ENCODE results near the gene CUTA.

CUTA gene

GRCh38 chr6:33438978-33439594, 21.2 kb upstream of the CUTA start:
- no peak for DNase-seq

GRCh38 chr6:33437666-33438065, 19.8 kb upstream of the CUTA start:
- no peak for DNase-seq

GRCh38 chr6:33434961-33435360, 17.1 kb upstream of the CUTA start:
- no peak for DNase-seq

- no peak for DNase-seq
These were observed 15.8 kb upstream of the CUTA start for GRCh38 chr6:33433544-33434191.

GRCh38 chr6:33433001-33433543, 15.2 kb upstream of the CUTA start:
- no peak for DNase-seq

GRCh38 chr6:33432546-33432945, 14.6 kb upstream of the CUTA start:
- DNase-seq, result no peak

GRCh38 chr6:33431880-33432541, 14.1 kb upstream of the CUTA start:
- DNase-seq, result no peak

GRCh38 chr6:33430991-33431879, 13.3 kb upstream of the CUTA start:
- peak; percentile 74 to 76 for DNase-seq

- DNase-seq, result no peak
These were observed 12.4 kb upstream of the CUTA start for GRCh38 chr6:33430334-33430733.

- no peak for DNase-seq
These were observed 11.8 kb upstream of the CUTA start for GRCh38 chr6:33429750-33430052.

- DNase-seq, result no peak
These were observed 11.3 kb upstream of the CUTA start for GRCh38 chr6:33428966-33429749.

- peak; percentile 22 to 36 for DNase-seq
These were observed 10.5 kb upstream of the CUTA start for GRCh38 chr6:33428224-33428965.

- peak; percentile 70 to 74 for DNase-seq
These were observed 9.8 kb upstream of the CUTA start for GRCh38 chr6:33427585-33428223.

- DNase-seq, result peak; percentile 31 to 33
These were observed 8.9 kb upstream of the CUTA start for GRCh38 chr6:33426590-33427511.

- DNase-seq, result peak; percentile 83 to 84
These were observed 8.0 kb upstream of the CUTA start for GRCh38 chr6:33425668-33426577.

GRCh38 chr6:33424855-33425667, 7.2 kb upstream of the CUTA start:
- DNase-seq, result no peak

- DNase-seq, result no peak
These were observed 5.9 kb upstream of the CUTA start for GRCh38 chr6:33423777-33424176.

- DNase-seq, result no peak
These were observed 3.4 kb upstream of the CUTA start for GRCh38 chr6:33421344-33421643.
